ENCODE data around the gene SLC22A3.

DNA sequence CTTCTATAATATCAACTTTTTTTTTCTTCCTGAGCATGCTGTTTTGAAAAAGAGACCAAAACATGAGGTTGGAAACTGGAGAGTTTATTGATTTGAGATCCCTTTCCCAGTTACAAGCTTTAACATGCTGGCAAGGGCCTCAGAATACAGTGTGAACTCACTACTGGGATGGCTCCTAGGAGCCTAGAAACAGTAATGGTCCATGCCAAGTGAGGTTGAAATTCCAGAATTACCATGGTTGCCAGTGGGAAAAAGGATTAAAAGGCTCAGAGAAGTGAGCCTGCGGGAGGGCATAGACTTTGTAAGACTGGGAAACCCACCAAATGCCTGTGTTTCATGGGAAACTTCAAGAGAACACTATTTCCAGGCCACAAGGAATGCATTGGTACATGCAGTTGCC lies 28.9 kb upstream of the SLC22A3 start:
- TF ChIP-seq POLR2A (IDR thresholded peaks at IDR 0.05; ENCODE audit: low read length) (no peak), GATA1 (IDR thresholded peaks at IDR 0.05; ENCODE audit: low read depth, low read length) (no peak)

Data from erythroblast (primary cell).